HepG2 (cell line): Measurements from ENCODE around the gene SNRNP48. TPM values are rescaled to one million over a fixed set of nuclear protein-coding genes. Genes with fewer than 3 reads are reported as not detected.
A peak's percentile ranks its signal among the peaks of the same experiment; 100 is the strongest.

Experiments
- ATRX ChIP-seq: sonication (generic); formaldehyde crosslinking; IDR thresholded peaks from 2 replicates; pipeline ENCODE4 v1.4.0; 2020; ENCODE audit warnings: missing genetic modification reagents, borderline replicate concordance
- ETV6 ChIP-seq: sonication (generic); formaldehyde crosslinking; conservative IDR thresholded peaks from 2 replicates; pipeline ENCODE4 v1.4.0; 2020; ENCODE audit warnings: missing genetic modification reagents
- FOXA1 ChIP-seq, 2 experiments: fragments of 450-650 bp in 1 of 2; sonication (generic) in 1 of 2; formaldehyde crosslinking in 1 of 2; IDR thresholded peaks; 2 replicates each; pipeline versions ENCODE4 v1.4.0 to v1.6.1; 2016 to 2020; ENCODE audit warnings: missing genetic modification reagents in 1 of 2
- HIVEP1 ChIP-seq: sonication (generic); formaldehyde crosslinking; IDR thresholded peaks from 2 replicates; pipeline ENCODE4 v1.4.0; 2020; ENCODE audit warnings: mild to moderate bottlenecking, missing genetic modification reagents
- MAF1 ChIP-seq: sonication (generic); formaldehyde crosslinking; IDR thresholded peaks from 2 replicates; pipeline ENCODE4 v1.5.0; 2020; ENCODE audit warnings: missing genetic modification reagents, borderline replicate concordance
- MED1 ChIP-seq: sonication (generic); formaldehyde crosslinking; IDR thresholded peaks from 2 replicates; pipeline ENCODE4 v1.4.0; 2020; ENCODE audit warnings: missing genetic modification reagents
- MIXL1 ChIP-seq: IDR thresholded peaks from 2 replicates; pipeline ENCODE4 v1.6.1; 2016
- MXD1 ChIP-seq: sonication (generic); formaldehyde crosslinking; IDR thresholded peaks from 2 replicates; pipeline ENCODE4 v1.4.0; 2020; ENCODE audit warnings: mild to moderate bottlenecking, missing genetic modification reagents
- MYC ChIP-seq: sonication (generic); formaldehyde crosslinking; IDR thresholded peaks from 2 replicates; pipeline ENCODE4 v1.9.0; 2021; ENCODE audit warnings: missing genetic modification reagents, borderline replicate concordance
- NAIF1 ChIP-seq: sonication (generic); formaldehyde crosslinking; IDR thresholded peaks from 2 replicates; pipeline ENCODE4 v1.5.0; 2020; ENCODE audit warnings: mild to moderate bottlenecking, missing genetic modification reagents, borderline replicate concordance
- NR3C1 ChIP-seq: sonication (generic); formaldehyde crosslinking; IDR thresholded peaks from 2 replicates; pipeline ENCODE4 v1.4.0; 2020; ENCODE audit warnings: missing genetic modification reagents
- NRL ChIP-seq: sonication (generic); formaldehyde crosslinking; IDR thresholded peaks from 2 replicates; pipeline ENCODE4 v1.5.0; 2020; ENCODE audit warnings: missing genetic modification reagents, mild to moderate bottlenecking, moderate library complexity, borderline replicate concordance
- PLRG1 ChIP-seq: fragments of 450-650 bp; conservative IDR thresholded peaks from 2 replicates; pipeline ENCODE4 v1.6.1; 2016
- POLR2AphosphoS5 ChIP-seq: IDR thresholded peaks from 2 replicates; pipeline ENCODE4 v1.6.1; 2012; ENCODE audit warnings: low read depth, low read length
- ZBTB3 ChIP-seq: sonication (generic); formaldehyde crosslinking; IDR thresholded peaks from 2 replicates; pipeline ENCODE4 v1.4.0; 2020; ENCODE audit warnings: low read depth, mild to moderate bottlenecking, moderate library complexity, missing genetic modification reagents, borderline replicate concordance
- ZFP36L1 ChIP-seq: sonication (generic); formaldehyde crosslinking; IDR thresholded peaks from 2 replicates; pipeline ENCODE4 v1.8.0; 2022; ENCODE audit warnings: mild to moderate bottlenecking, missing genetic modification reagents, moderate library complexity
- ZNF407 ChIP-seq: sonication (generic); formaldehyde crosslinking; IDR thresholded peaks from one replicate; pipeline ENCODE4 v1.5.1; 2020; ENCODE audit warnings: mild to moderate bottlenecking, missing genetic modification reagents; ENCODE audit errors: not compliant biosample characterization
- ZNF510 ChIP-seq: sonication (generic); formaldehyde crosslinking; IDR thresholded peaks from 2 replicates; pipeline ENCODE4 v1.4.0; 2020; ENCODE audit warnings: low read depth, mild to moderate bottlenecking, missing genetic modification reagents
- ZNF670 ChIP-seq: sonication (generic); formaldehyde crosslinking; IDR thresholded peaks from 2 replicates; pipeline ENCODE4 v1.8.0; 2022; ENCODE audit warnings: mild to moderate bottlenecking, missing genetic modification reagents, borderline replicate concordance
- ZNF672 ChIP-seq: sonication (generic); formaldehyde crosslinking; IDR thresholded peaks from 2 replicates; pipeline ENCODE4 v1.8.1; 2022; ENCODE audit warnings: missing genetic modification reagents
- ZNF740 ChIP-seq: sonication (generic); formaldehyde crosslinking; IDR thresholded peaks from 2 replicates; pipeline ENCODE4 v1.4.0; 2020; ENCODE audit warnings: missing genetic modification reagents
- ZNF780A ChIP-seq: sonication (generic); formaldehyde crosslinking; IDR thresholded peaks from 2 replicates; pipeline ENCODE4 v1.8.0; 2022; ENCODE audit warnings: mild to moderate bottlenecking, missing genetic modification reagents, moderate library complexity
- polyA plus RNA-seq, 8 experiments: library from polyadenylated mRNA; depleted of rRNA in 3 of 8; stranded (reverse) in 7 of 8; unstranded in 1 of 8; fragments of >200 nt; fragmentation: Illumina TruSeq in 4 of 8; extraction: Trizol in 4 of 8; gene quantifications; 2 replicates each; pipeline versions ENCODE4 v1.2.1 to v1.2.3, GENCODE V29; 2011 to 2016; ENCODE audit warnings: low read depth in 4 of 8, missing spikeins in 1 of 8, mixed read lengths in 1 of 8; ENCODE audit not compliant: insufficient read depth in 1 of 8
- total RNA-seq, 5 experiments: library from RNA; depleted of rRNA; stranded (reverse); fragments of >200 nt; fragmentation: Illumina TruSeq; extraction: Trizol; gene quantifications; 2 replicates each; pipeline ENCODE4 v1.2.3, GENCODE V29; 2016; ENCODE audit warnings: low read depth in 1 of 5

The SNRNP48 gene
- total and polyA plus RNA-seq, 2 of the 13 experiments (the other 11 are each of a cell fraction or from before 2014, with no cell fraction given), result 17.5 to 47.5 TPM

DNA sequence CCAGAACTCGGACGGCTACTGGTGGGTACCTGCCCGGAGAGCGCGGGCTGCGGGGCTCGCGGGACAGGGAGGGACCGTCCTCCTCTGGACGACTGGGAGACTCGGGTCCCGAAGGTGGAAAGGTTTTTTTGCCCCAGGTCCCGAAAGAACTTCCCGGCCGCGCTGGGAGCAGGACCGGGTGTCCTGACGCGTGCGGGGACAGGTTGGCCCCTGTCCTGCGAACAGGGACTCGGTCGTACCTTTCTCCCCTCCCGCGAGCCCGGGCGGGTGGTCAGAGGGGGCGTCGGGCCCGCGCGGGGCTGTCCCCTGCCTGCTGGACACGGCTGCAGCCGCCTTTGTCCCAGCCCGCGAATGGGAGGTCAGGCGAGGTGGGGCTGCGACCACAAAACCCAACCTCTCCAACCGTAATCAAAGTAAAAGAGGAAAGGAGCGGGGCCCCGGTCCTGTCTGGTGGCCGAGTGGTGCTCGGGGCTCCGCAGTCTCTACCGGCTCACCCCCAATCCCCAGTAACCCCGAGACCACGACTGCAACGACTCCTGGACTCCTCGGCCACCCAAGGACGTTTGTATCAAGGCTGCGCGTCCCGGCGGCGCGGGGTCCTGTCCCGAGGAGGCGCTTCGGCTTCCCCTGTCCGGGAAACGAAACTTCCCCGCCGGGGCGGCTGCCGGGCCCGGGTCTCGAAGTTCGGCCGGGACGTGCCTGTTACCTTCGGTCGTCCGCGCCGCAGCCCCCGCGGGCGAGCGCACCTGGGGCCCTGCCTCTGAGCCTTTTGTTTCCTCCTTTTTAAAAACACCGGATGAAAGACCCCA, 47.7 kb upstream of the SNRNP48 start (continued):
- TF ChIP-seq ZNF407 (CRISPR knock-in tag) (peak; percentile 20), ATRX (no peak), ZBTB3 (CRISPR knock-in tag) (no peak), NRL (CRISPR knock-in tag) (no peak; the same call in none of the 2 replicates), MIXL1 (no peak), NR3C1 (CRISPR knock-in tag) (no peak), ETV6 (CRISPR knock-in tag) (0 out of 2 replicates have a peak, but pooled peaks have one; percentile 42), PLRG1 (no peak), ZNF672 (CRISPR knock-in tag) (peak; percentile 80; the same call in 1 of the 2 replicates), ZNF510 (CRISPR knock-in tag) (no peak), MED1 (no peak), HIVEP1 (CRISPR knock-in tag) (no peak), ZNF670 (CRISPR knock-in tag) (no peak), MYC (CRISPR knock-in tag) (no peak; the same call in 1 of the 2 replicates), ZFP36L1 (CRISPR knock-in tag) (no peak), ZNF740 (CRISPR knock-in tag) (no peak), FOXA1 (IDR thresholded peaks at IDR 0.05) (no peak), FOXA1 (CRISPR knock-in tag; IDR thresholded peaks at IDR 0.05) (no peak), NAIF1 (CRISPR knock-in tag) (peak; percentile 70; the same call in 1 of the 2 replicates), MAF1 (CRISPR knock-in tag) (no peak; the same call in 1 of the 2 replicates), POLR2AphosphoS5 (no peak; the same call in 1 of the 2 replicates), ZNF780A (CRISPR knock-in tag) (peak; percentile 96), MXD1 (peak; percentile 54; the same call in 1 of the 2 replicates)
